ENCODE measurements around the gene TOMM40L. TPM values are rescaled to one million over a fixed set of nuclear protein-coding genes. Genes with fewer than 3 reads are reported as not detected.

The TOMM40L gene
- total and polyA plus RNA-seq, 8 donors: 9.2 to 15.6 (median 11.1) TPM

- Histone ChIP-seq H3K36me3 (peaks cover 0 to 14% of the 10 kb centered on the region in 2 donors), H3K4me3 (no peak overlapping the region), H3K27me3 (peaks cover 0 to 4% of the 10 kb centered on the region in 2 donors), H3K27ac (no peak overlapping the region), H3K4me1 (peaks cover 3 to 46% of the 10 kb centered on the region in 2 donors), H3K9me3 (no peaks in the 10 kb centered on the region)
- intact Hi-C loops (cut with DNase I): no loop called here
- DNase-seq: peak in 3 of 4 donors; percentile 49 to 67 (median 58)
- peak; percentile 79 to 90 for TF ChIP-seq CTCF (IDR thresholded peaks at IDR 0.05)
- peak; percentile 81 for ATAC-seq
Measured at GRCh38 chr1:161192476-161193465, 33.1 kb upstream of the TOMM40L start.

- peaks cover 0 to 4% of the 10 kb centered on the region in 2 donors for H3K27me3 ChIP-seq
- H3K27ac ChIP-seq: no peak overlapping the region
- intact Hi-C loops (cut with DNase I): no loop called here
- H3K4me1 ChIP-seq: peaks cover 3 to 42% of the 10 kb centered on the region in 2 donors
- TF ChIP-seq CTCF (IDR thresholded peaks at IDR 0.05): no peak
- DNase-seq (no peak), ATAC-seq (no peak)
- H3K4me3 ChIP-seq: no peak overlapping the region
- peaks cover 0 to 14% of the 10 kb centered on the region in 2 donors for H3K36me3 ChIP-seq
- H3K9me3 ChIP-seq: no peaks in the 10 kb centered on the region
Measured at GRCh38 chr1:161193561-161194235, 32.2 kb upstream of the TOMM40L start.

- no peak for ATAC-seq
Measured at GRCh38 chr1:161195171-161195570, 30.7 kb upstream of the TOMM40L start.

GRCh38 chr1:161196111-161196510 is 29.7 kb upstream of the TOMM40L start:
- intact Hi-C loops (cut with DNase I): no loop called here
- Histone ChIP-seq H3K9me3 (no peaks in the 10 kb centered on the region), H3K36me3 (peaks cover 0 to 8% of the 10 kb centered on the region in 2 donors), H3K4me3 (peak overlapping the region in 1 of 2 donors; percentile 30), H3K27me3 (peaks cover 0 to 1% of the 10 kb centered on the region in 2 donors), H3K4me1 (peaks cover 12 to 61% of the 10 kb centered on the region in 2 donors), H3K27ac (peak overlapping the region in 1 of 2 donors; percentile 75)
- ATAC-seq (no peak), DNase-seq (no peak)
- no peak for TF ChIP-seq CTCF (IDR thresholded peaks at IDR 0.05)

More at GRCh38 chr1:161195171-161195570, 30.7 kb upstream of the TOMM40L start:
- intact Hi-C loops (cut with DNase I): no loop called here
- H3K4me3 ChIP-seq: peak overlapping the region in 1 of 2 donors; percentile 30
- H3K27ac ChIP-seq: peak overlapping the region in 1 of 2 donors; percentile 23
- peaks cover 7 to 51% of the 10 kb centered on the region in 2 donors for H3K4me1 ChIP-seq
- peak in 1 of 4 donors; percentile 34 for DNase-seq
- H3K36me3 ChIP-seq: peaks cover 0 to 14% of the 10 kb centered on the region in 2 donors
- TF ChIP-seq CTCF (IDR thresholded peaks at IDR 0.05): no peak
- no peaks in the 10 kb centered on the region for H3K9me3 ChIP-seq
- H3K27me3 ChIP-seq: peaks cover 0 to 4% of the 10 kb centered on the region in 2 donors
